Gastrocnemius medialis (tissue), 4 donors: ENCODE measurements around the gene PTPRB. TPM values are rescaled to one million over a fixed set of nuclear protein-coding genes. Genes with fewer than 3 reads are reported as not detected.

ENCODE experiments used
- ATAC-seq, 2 donors: fragments of 150-250 bp; one replicate each; pipeline ENCODE4 v1.9.1; 2016
- DNase-seq, 2 donors: peaks; one replicate each; pipeline ENCODE4 v3.0.0-alpha.2; 2019
- H3K27ac ChIP-seq, 4 donors: fragments of 200-600 bp; sonication (generic); 1 replicate in 1 of 4; 2 replicates in 3 of 4; pipeline ENCODE4 v1.5.1; 2016 to 2018; ENCODE audit warnings: mild to moderate bottlenecking in 2 of 4, moderate library complexity in 1 of 4
- H3K27me3 ChIP-seq, 3 donors: fragments of 200-600 bp; sonication (generic) in 2 of 3; 1 replicate in 1 of 3; 2 replicates in 2 of 3; pipeline versions ENCODE4 v1.5.1 to v1.6.0; 2016 to 2019; ENCODE audit warnings: mild to moderate bottlenecking in 1 of 3, moderate library complexity in 1 of 3
- H3K36me3 ChIP-seq, 2 donors: fragments of 200-600 bp; sonication (generic) in 1 of 2; one replicate each; pipeline ENCODE4 v1.5.1; 2017 to 2018
- H3K4me1 ChIP-seq, 2 donors: fragments of 200-600 bp; sonication (generic) in 1 of 2; one replicate each; pipeline ENCODE4 v1.5.1; 2016 to 2017; ENCODE audit warnings: mild to moderate bottlenecking in 2 of 2
- H3K4me3 ChIP-seq, 4 donors: fragments of 200-600 bp; sonication (generic) in 3 of 4; 1 replicate in 1 of 4; 2 replicates in 3 of 4; pipeline ENCODE4 v1.5.1; 2016 to 2019; ENCODE audit warnings: mild to moderate bottlenecking in 2 of 4
- H3K9me3 ChIP-seq, 3 donors: fragments of 200-600 bp; sonication (generic) in 2 of 3; 1 replicate in 1 of 3; 2 replicates in 2 of 3; pipeline ENCODE4 v1.5.1; 2016 to 2019
- CTCF ChIP-seq, 5 experiments: fragments of 450-650 bp in 3 of 5; fragments of 200-600 bp in 2 of 5; sonication (generic) in 2 of 5; IDR thresholded peaks in 4 of 5; conservative IDR thresholded peaks in 1 of 5; 1 replicate in 4 of 5; 2 replicates in 1 of 5; pipeline ENCODE4 v1.5.1; 2016 to 2019; ENCODE audit warnings: antibody characterized with exemption in 5 of 5, mild to moderate bottlenecking in 3 of 5, moderate library complexity in 3 of 5
- POLR2A ChIP-seq, 2 donors: fragments of 450-650 bp; IDR thresholded peaks; one replicate each; pipeline ENCODE4 v1.6.1; 2017; ENCODE audit warnings: antibody characterized with exemption in 2 of 2, mild to moderate bottlenecking in 2 of 2, moderate library complexity in 2 of 2
- in situ Hi-C, 4 donors: fragments of 200-750 bp; cut with MboI; loops; one replicate each; pipeline versions ENCODE4 v1.15.0 to v1.8.0; 2017; ENCODE audit warnings: low sequenced_read_pairs in 4 of 4
- intact Hi-C: fragments of 100-400 bp; cut with DNase I; formaldehyde crosslinking; loops from one replicate; pipeline ENCODE4 v1.15.1; 2023; ENCODE audit warnings: low total_unique reads
- total RNA-seq, 4 donors: library from RNA; depleted of rRNA; stranded (reverse); fragments of >200 nt; gene quantifications; one replicate each; pipeline versions ENCODE4 v1.1.0 to v1.2.3, GENCODE V29; 2016

Gene PTPRB
- total RNA-seq, 4 donors from 2014 or later = 11.7 to 22.7 (median 15.9) TPM

GRCh38 chr12:70469221-70469820, 167.9 kb downstream of the PTPRB start:
- Histone ChIP-seq H3K4me1 (no peaks in the 10 kb centered on the region), H3K4me3 (no peak overlapping the region), H3K9me3 (no peaks in the 10 kb centered on the region), H3K27ac (no peak overlapping the region), H3K36me3 (no peaks in the 10 kb centered on the region), H3K27me3 (no peaks in the 10 kb centered on the region)
- no peak for DNase-seq
- ATAC-seq = no peak
- in situ Hi-C loops = no loop called here
- intact Hi-C loops = no loop called here
- TF ChIP-seq CTCF (IDR thresholded peaks at IDR 0.05 in 4 of 5, conservative IDR thresholded peaks at IDR 0.05 in 1 of 5) (no peak), POLR2A (IDR thresholded peaks at IDR 0.05) (no peak)

- intact Hi-C loops = no loop called here
These were observed 168.5 kb downstream of the PTPRB start for GRCh38 chr12:70468741-70469140.

GRCh38 chr12:70467918-70468733, 169.1 kb downstream of the PTPRB start:
- DNase-seq = no peak
- no peaks in the 10 kb centered on the region for H3K9me3 ChIP-seq
- no peak overlapping the region for H3K4me3 ChIP-seq
- TF ChIP-seq CTCF (IDR thresholded peaks at IDR 0.05 in 4 of 5, conservative IDR thresholded peaks at IDR 0.05 in 1 of 5) (no peak), POLR2A (IDR thresholded peaks at IDR 0.05) (no peak)
- H3K27me3 ChIP-seq = no peaks in the 10 kb centered on the region
- ATAC-seq = no peak
- H3K4me1 ChIP-seq = no peaks in the 10 kb centered on the region
- no peak overlapping the region for H3K27ac ChIP-seq
- in situ Hi-C loops (no loop called here), intact Hi-C loops (no loop called here)
- H3K36me3 ChIP-seq = no peaks in the 10 kb centered on the region

More at GRCh38 chr12:70468741-70469140, 168.5 kb downstream of the PTPRB start:
- in situ Hi-C loops = no loop called here
- DNase-seq = no peak
- no peaks in the 10 kb centered on the region for H3K9me3 ChIP-seq
- H3K27me3 ChIP-seq = no peaks in the 10 kb centered on the region
- no peak for ATAC-seq
- no peaks in the 10 kb centered on the region for H3K36me3 ChIP-seq
- no peaks in the 10 kb centered on the region for H3K4me1 ChIP-seq
- H3K27ac ChIP-seq = no peak overlapping the region
- TF ChIP-seq POLR2A (IDR thresholded peaks at IDR 0.05) = no peak
- no peak overlapping the region for H3K4me3 ChIP-seq

GRCh38 chr12:70467476-70467875, 169.8 kb downstream of the PTPRB start:
- in situ Hi-C loops (no loop called here), intact Hi-C loops (no loop called here)
- Histone ChIP-seq H3K9me3 (no peaks in the 10 kb centered on the region), H3K4me1 (no peaks in the 10 kb centered on the region), H3K4me3 (no peak overlapping the region), H3K27ac (no peak overlapping the region), H3K27me3 (no peaks in the 10 kb centered on the region), H3K36me3 (no peaks in the 10 kb centered on the region)
- ATAC-seq (no peak), DNase-seq (no peak)
- no peak for TF ChIP-seq CTCF (IDR thresholded peaks at IDR 0.05 in 4 of 5, conservative IDR thresholded peaks at IDR 0.05 in 1 of 5)

GRCh38 chr12:70466753-70467152, 170.5 kb downstream of the PTPRB start:
- no peak for DNase-seq
- H3K36me3 ChIP-seq = no peaks in the 10 kb centered on the region
- no peak overlapping the region for H3K4me3 ChIP-seq
- TF ChIP-seq POLR2A (IDR thresholded peaks at IDR 0.05) (no peak), CTCF (IDR thresholded peaks at IDR 0.05 in 4 of 5, conservative IDR thresholded peaks at IDR 0.05 in 1 of 5) (no peak)
- no peaks in the 10 kb centered on the region for H3K9me3 ChIP-seq
- intact Hi-C loops = no loop called here
- no peaks in the 10 kb centered on the region for H3K27me3 ChIP-seq
- ATAC-seq = no peak
- in situ Hi-C loops = no loop called here
- H3K4me1 ChIP-seq = no peaks in the 10 kb centered on the region
- no peak overlapping the region for H3K27ac ChIP-seq
